MM.1S (cell line): ENCODE results near the gene VCX2.
"Not testable (repeated sequence)": the region's sequence is repeated elsewhere in the genome, so short reads cannot be mapped to it uniquely, and the experiment has no call there.

Experiments
- DNase-seq: peaks from one replicate; pipeline ENCODE4 v3.0.0-alpha.2; 2015
- H2AFZ ChIP-seq: fragments of 300-600 bp; sonication (generic); 2 replicates; pipeline ENCODE4 v1.6.0; 2016; ENCODE audit warnings: antibody characterized with exemption, low read length
- H3F3A ChIP-seq: fragments of 300-600 bp; sonication (generic); 2 replicates; pipeline ENCODE4 v1.6.1; 2016; ENCODE audit warnings: mild to moderate bottlenecking, antibody characterized with exemption, low read length, moderate library complexity, mixed read lengths; ENCODE audit not compliant: insufficient read depth
- H3K27ac ChIP-seq: fragments of 300-600 bp; sonication (generic); 2 replicates; pipeline ENCODE4 v1.5.1; 2016; ENCODE audit warnings: mild to moderate bottlenecking, low read length
- H3K27me3 ChIP-seq: fragments of 300-600 bp; sonication (generic); replicated peaks from 2 replicates; pipeline ENCODE4 v1.6.0; 2016; ENCODE audit warnings: low read length; ENCODE audit not compliant: insufficient read depth
- H3K36me3 ChIP-seq: fragments of 300-600 bp; sonication (generic); replicated peaks from 2 replicates; pipeline ENCODE4 v1.6.1; 2016; ENCODE audit warnings: mild to moderate bottlenecking, low read length, mixed read lengths; ENCODE audit not compliant: insufficient read depth
- H3K4me1 ChIP-seq: fragments of 300-600 bp; sonication (generic); 2 replicates; pipeline ENCODE4 v1.6.1; 2016; ENCODE audit warnings: low read length, mixed read lengths
- H3K4me2 ChIP-seq: fragments of 300-600 bp; sonication (generic); 2 replicates; pipeline ENCODE4 v1.6.0; 2016; ENCODE audit warnings: low read depth, low read length
- H3K4me3 ChIP-seq: fragments of 300-600 bp; sonication (generic); 2 replicates; pipeline ENCODE4 v1.5.1; 2016; ENCODE audit warnings: low read length, mixed read lengths
- H3K79me2 ChIP-seq: fragments of 300-600 bp; sonication (generic); 2 replicates; pipeline ENCODE4 v1.6.1; 2016; ENCODE audit warnings: mixed run types, low read length, mixed read lengths
- H3K9ac ChIP-seq: fragments of 300-600 bp; sonication (generic); 2 replicates; pipeline ENCODE4 v1.6.1; 2016; ENCODE audit warnings: low read length, mixed read lengths
- H3K9me2 ChIP-seq: fragments of 300-600 bp; sonication (generic); replicated peaks from 2 replicates; pipeline ENCODE4 v1.6.1; 2016; ENCODE audit warnings: mild to moderate bottlenecking, low read length, mixed read lengths; ENCODE audit not compliant: insufficient read depth
- H3K9me3 ChIP-seq: fragments of 300-600 bp; sonication (generic); replicated peaks from 2 replicates; pipeline ENCODE4 v1.6.1; 2016; ENCODE audit warnings: mild to moderate bottlenecking, low read length, mixed read lengths; ENCODE audit not compliant: insufficient read depth
- H4K20me1 ChIP-seq: fragments of 300-600 bp; sonication (generic); 2 replicates; pipeline ENCODE4 v1.6.1; 2016; ENCODE audit warnings: mild to moderate bottlenecking, low read length, moderate library complexity, mixed read lengths; ENCODE audit not compliant: insufficient read depth
- CTCF ChIP-seq: fragments of 300-600 bp; sonication (generic); IDR thresholded peaks from 2 replicates; pipeline ENCODE4 v1.5.1; 2016; ENCODE audit warnings: antibody characterized with exemption, low read length, mixed read lengths
- EZH2 ChIP-seq: fragments of 300-600 bp; sonication (generic); optimal IDR thresholded peaks from 2 replicates; pipeline ENCODE3; 2017; ENCODE audit warnings: low read depth, mild to moderate bottlenecking, antibody characterized with exemption, low read length, mixed read lengths
- EZH2phosphoT487 ChIP-seq: fragments of 300-600 bp; sonication (generic); IDR thresholded peaks from 2 replicates; pipeline ENCODE4 v1.6.1; 2018; ENCODE audit warnings: antibody characterized with exemption, low read length

Gene VCX2

GRCh38 chrX:8179656-8180055, 8.6 kb upstream of the VCX2 start:
- DNase-seq = no peak

GRCh38 chrX:8154011-8154410, 17.1 kb downstream of the VCX2 start:
- not testable (repeated sequence) for DNase-seq, H3K36me3 ChIP-seq, H3K27ac ChIP-seq, H3K9me3 ChIP-seq, H4K20me1 ChIP-seq, H2AFZ ChIP-seq, H3K4me2 ChIP-seq, H3F3A ChIP-seq, H3K4me1 ChIP-seq, H3K9ac ChIP-seq, H3K4me3 ChIP-seq, H3K9me2 ChIP-seq, H3K27me3 ChIP-seq, H3K79me2 ChIP-seq

More at GRCh38 chrX:8179656-8180055, 8.6 kb upstream of the VCX2 start:
- no peak overlapping the region for H3K9ac ChIP-seq
- H3F3A ChIP-seq = no peaks in the 10 kb centered on the region
- H4K20me1 ChIP-seq = no peaks in the 10 kb centered on the region
- H3K79me2 ChIP-seq = no peaks in the 10 kb centered on the region
- no peak overlapping the region for H2AFZ ChIP-seq
- H3K36me3 ChIP-seq = no peaks in the 10 kb centered on the region
- H3K9me2 ChIP-seq = no peaks in the 10 kb centered on the region
- no peaks in the 10 kb centered on the region for H3K4me1 ChIP-seq
- H3K9me3 ChIP-seq = no peaks in the 10 kb centered on the region
- H3K27ac ChIP-seq = no peak overlapping the region
- no peak overlapping the region for H3K4me3 ChIP-seq
- no peaks in the 10 kb centered on the region for H3K27me3 ChIP-seq
- H3K4me2 ChIP-seq = no peak overlapping the region
- TF ChIP-seq EZH2phosphoT487 (no peak), EZH2 (no peak), CTCF (no peak)

- no peak for DNase-seq
- no peaks in the 10 kb centered on the region for H3K4me1 ChIP-seq
These were observed 23.8 kb downstream of the VCX2 start for GRCh38 chrX:8147226-8147625.

GRCh38 chrX:8144925-8145324, 26.1 kb downstream of the VCX2 start:
- Histone ChIP-seq H4K20me1 (no peaks in the 10 kb centered on the region), H3K36me3 (no peaks in the 10 kb centered on the region), H3K4me2 (no peak overlapping the region), H2AFZ (no peak overlapping the region), H3K9me2 (no peaks in the 10 kb centered on the region), H3K79me2 (no peaks in the 10 kb centered on the region), H3K27me3 (no peaks in the 10 kb centered on the region), H3F3A (no peaks in the 10 kb centered on the region), H3K9ac (no peak overlapping the region), H3K27ac (no peak overlapping the region), H3K9me3 (no peaks in the 10 kb centered on the region), H3K4me1 (no peaks in the 10 kb centered on the region), H3K4me3 (no peak overlapping the region)
- no peak for TF ChIP-seq EZH2phosphoT487
- no peak for TF ChIP-seq CTCF
- TF ChIP-seq EZH2 = no peak
- DNase-seq = no peak

More at GRCh38 chrX:8147226-8147625, 23.8 kb downstream of the VCX2 start:
- Histone ChIP-seq H3K9ac (no peak overlapping the region), H3F3A (no peaks in the 10 kb centered on the region), H3K27ac (no peak overlapping the region), H2AFZ (no peak overlapping the region), H3K36me3 (no peaks in the 10 kb centered on the region), H4K20me1 (no peaks in the 10 kb centered on the region), H3K9me2 (no peaks in the 10 kb centered on the region), H3K9me3 (no peaks in the 10 kb centered on the region), H3K4me2 (no peak overlapping the region), H3K27me3 (no peaks in the 10 kb centered on the region), H3K4me3 (no peak overlapping the region), H3K79me2 (no peaks in the 10 kb centered on the region)
- TF ChIP-seq EZH2phosphoT487 (no peak), CTCF (no peak), EZH2 (no peak)
